ENCODE results near the gene SBK2.

The SBK2 gene

GRCh38 chr19:55579766-55580621 lies 43.1 kb upstream of the SBK2 start:
- Histone ChIP-seq H3K27me3 (ENCODE audit: insufficient read depth, low read length, poor library complexity) (no peaks in the 10 kb centered on the region), H3K79me2 (ENCODE audit: insufficient read depth, low read length) (peaks cover 23% of the 10 kb centered on the region), H4K20me1 (ENCODE audit: insufficient read depth, low read length) (no peaks in the 10 kb centered on the region), H3K4me1 (ENCODE audit: insufficient read depth, low read length) (peaks cover 18% of the 10 kb centered on the region), H2AFZ (ENCODE audit: low read depth, low read length) (peak overlapping the region; percentile 98), H3K4me2 (ENCODE audit: insufficient read depth, low read length) (peak overlapping the region; percentile 95), H3K9me3 (ENCODE audit: insufficient read depth, low read length, severe bottlenecking) (no peaks in the 10 kb centered on the region), H3K4me3 (ENCODE audit: low read depth in 1 of 2, low read length in 2 of 2) (peak overlapping the region; percentile 61 to 70; a peak in 3 of 4 replicates), H3K9ac (ENCODE audit: low read depth, low read length) (peak overlapping the region; percentile 75), H3K27ac (ENCODE audit: low read length) (peak overlapping the region; percentile 80), H3K36me3 (ENCODE audit: insufficient read depth, low read length) (peaks cover 12% of the 10 kb centered on the region)
- peak; percentile 72 for ATAC-seq (ENCODE audit: insufficient read depth, low read depth)
- no peak for TF ChIP-seq EZH2 (IDR thresholded peaks at IDR 0.05; ENCODE audit: borderline replicate concordance, low read depth, low read length, severe bottlenecking)
- DNase-seq = peak; percentile 57

GRCh38 chr19:55578761-55579747 lies 42.1 kb upstream of the SBK2 start:
- no peaks in the 10 kb centered on the region for H3K27me3 ChIP-seq (ENCODE audit: insufficient read depth, low read length, poor library complexity)
- no peak for DNase-seq
- H2AFZ ChIP-seq (ENCODE audit: low read depth, low read length) = no peak overlapping the region
- no peaks in the 10 kb centered on the region for H4K20me1 ChIP-seq (ENCODE audit: insufficient read depth, low read length)
- ATAC-seq (ENCODE audit: insufficient read depth, low read depth) = no peak
- H3K9me3 ChIP-seq (ENCODE audit: insufficient read depth, low read length, severe bottlenecking) = no peaks in the 10 kb centered on the region
- H3K4me2 ChIP-seq (ENCODE audit: insufficient read depth, low read length) = peak overlapping the region; percentile 95
- peak overlapping the region; percentile 75 for H3K9ac ChIP-seq (ENCODE audit: low read depth, low read length)
- H3K79me2 ChIP-seq (ENCODE audit: insufficient read depth, low read length) = peaks cover 23% of the 10 kb centered on the region
- peak overlapping the region; percentile 80; the same call in 1 of the 2 replicates for H3K27ac ChIP-seq (ENCODE audit: low read length)
- H3K4me3 ChIP-seq (ENCODE audit: low read depth in 1 of 2, low read length in 2 of 2) = peak overlapping the region; percentile 61 to 70; a peak in 3 of 4 replicates
- peaks cover 12% of the 10 kb centered on the region for H3K36me3 ChIP-seq (ENCODE audit: insufficient read depth, low read length)
- H3K4me1 ChIP-seq (ENCODE audit: insufficient read depth, low read length) = peaks cover 18% of the 10 kb centered on the region
- no peak for TF ChIP-seq EZH2 (IDR thresholded peaks at IDR 0.05; ENCODE audit: borderline replicate concordance, low read depth, low read length, severe bottlenecking)
- no peak for TF ChIP-seq CTCF (IDR thresholded peaks at IDR 0.05; ENCODE audit: borderline replicate concordance, extremely low read depth, low read length, poor library complexity, severe bottlenecking)

GRCh38 chr19:55578031-55578760 lies 41.3 kb upstream of the SBK2 start:
- no peak overlapping the region for H3K4me2 ChIP-seq (ENCODE audit: insufficient read depth, low read length)
- peaks cover 23% of the 10 kb centered on the region for H3K79me2 ChIP-seq (ENCODE audit: insufficient read depth, low read length)
- H3K4me1 ChIP-seq (ENCODE audit: insufficient read depth, low read length) = peaks cover 18% of the 10 kb centered on the region
- no peaks in the 10 kb centered on the region for H3K27me3 ChIP-seq (ENCODE audit: insufficient read depth, low read length, poor library complexity)
- peaks cover 12% of the 10 kb centered on the region for H3K36me3 ChIP-seq (ENCODE audit: insufficient read depth, low read length)
- DNase-seq (no peak), ATAC-seq (ENCODE audit: insufficient read depth, low read depth) (no peak)
- H3K9ac ChIP-seq (ENCODE audit: low read depth, low read length) = no peak overlapping the region
- H3K4me3 ChIP-seq (ENCODE audit: low read depth in 1 of 2, low read length in 2 of 2) = no peak overlapping the region
- no peak overlapping the region for H2AFZ ChIP-seq (ENCODE audit: low read depth, low read length)
- TF ChIP-seq CTCF (IDR thresholded peaks at IDR 0.05; ENCODE audit: borderline replicate concordance, extremely low read depth, low read length, poor library complexity, severe bottlenecking) (no peak), EZH2 (IDR thresholded peaks at IDR 0.05; ENCODE audit: borderline replicate concordance, low read depth, low read length, severe bottlenecking) (no peak)
- H3K27ac ChIP-seq (ENCODE audit: low read length) = no peak overlapping the region
- no peaks in the 10 kb centered on the region for H3K9me3 ChIP-seq (ENCODE audit: insufficient read depth, low read length, severe bottlenecking)
- H4K20me1 ChIP-seq (ENCODE audit: insufficient read depth, low read length) = no peaks in the 10 kb centered on the region
